GM19463 (cell line): ENCODE measurements around the gene APBA2.
"Not testable (repeated sequence)": the region's sequence is repeated elsewhere in the genome, so short reads cannot be mapped to it uniquely, and the experiment has no call there.

Experiments used
- ATAC-seq: cut with Tn5 transposase; IDR thresholded peaks from one replicate; pipeline ENCODE4 v1.9.1; 2021; ENCODE audit warnings: mild to moderate bottlenecking, moderate library complexity; ENCODE audit not compliant: unreplicated experiment

Gene APBA2

GRCh38 chr15:28876845-28877185 is 9.0 kb upstream of the APBA2 start:
- ATAC-seq: no peak

- no peak for ATAC-seq
These were observed 7.6 kb upstream of the APBA2 start for GRCh38 chr15:28878209-28878608.

DNA sequence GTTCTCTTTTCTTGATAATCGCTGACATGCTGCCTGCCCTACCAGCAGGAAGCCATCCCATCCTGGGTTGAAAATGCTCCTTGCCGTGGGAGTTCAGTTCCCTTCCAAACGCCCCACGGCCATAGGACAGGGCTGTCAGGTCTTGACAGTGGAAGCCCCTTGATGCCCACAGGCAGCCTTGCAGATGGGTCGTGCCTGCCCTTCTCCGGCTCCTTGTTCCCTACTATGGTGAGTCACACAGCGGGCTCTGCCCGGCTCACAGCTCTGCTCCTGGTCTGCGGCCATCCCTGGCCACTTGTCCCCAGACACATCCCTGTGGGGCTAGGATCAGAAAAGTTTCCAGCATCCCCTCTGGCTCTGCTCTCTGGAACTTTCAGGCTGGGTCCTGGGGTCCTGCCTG is 6.2 kb upstream of the APBA2 start:
- ATAC-seq: no peak

GRCh38 chr15:28880680-28881079 is 5.1 kb upstream of the APBA2 start:
- no peak for ATAC-seq

DNA sequence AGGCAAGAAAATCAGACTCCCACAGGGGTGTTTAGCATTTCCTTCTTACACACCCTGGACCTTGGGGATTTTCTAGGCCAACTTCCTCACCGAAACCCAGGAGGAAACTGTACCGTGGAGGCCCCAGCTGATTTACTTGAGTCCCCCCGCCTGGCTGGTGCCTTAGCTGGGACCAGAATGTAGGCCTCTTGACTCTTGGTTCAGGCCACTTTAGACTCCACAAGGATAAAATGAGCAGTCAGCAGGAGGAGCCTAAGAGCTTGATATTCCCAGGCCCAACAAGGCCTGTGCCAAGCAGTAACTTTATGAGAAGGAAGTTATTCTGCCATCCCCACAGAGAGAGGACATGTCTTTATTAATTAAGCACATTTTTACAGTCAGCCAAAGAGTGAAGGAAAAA is 4.6 kb upstream of the APBA2 start:
- no peak for ATAC-seq

- ATAC-seq: no peak
These were observed 4.2 kb upstream of the APBA2 start for GRCh38 chr15:28881600-28881999.

GRCh38 chr15:28884151-28884940 is 1.4 kb upstream of the APBA2 start:
- no peak for ATAC-seq

- no peak for ATAC-seq
These were observed 595 bp upstream of the APBA2 start for GRCh38 chr15:28885128-28885629.

DNA sequence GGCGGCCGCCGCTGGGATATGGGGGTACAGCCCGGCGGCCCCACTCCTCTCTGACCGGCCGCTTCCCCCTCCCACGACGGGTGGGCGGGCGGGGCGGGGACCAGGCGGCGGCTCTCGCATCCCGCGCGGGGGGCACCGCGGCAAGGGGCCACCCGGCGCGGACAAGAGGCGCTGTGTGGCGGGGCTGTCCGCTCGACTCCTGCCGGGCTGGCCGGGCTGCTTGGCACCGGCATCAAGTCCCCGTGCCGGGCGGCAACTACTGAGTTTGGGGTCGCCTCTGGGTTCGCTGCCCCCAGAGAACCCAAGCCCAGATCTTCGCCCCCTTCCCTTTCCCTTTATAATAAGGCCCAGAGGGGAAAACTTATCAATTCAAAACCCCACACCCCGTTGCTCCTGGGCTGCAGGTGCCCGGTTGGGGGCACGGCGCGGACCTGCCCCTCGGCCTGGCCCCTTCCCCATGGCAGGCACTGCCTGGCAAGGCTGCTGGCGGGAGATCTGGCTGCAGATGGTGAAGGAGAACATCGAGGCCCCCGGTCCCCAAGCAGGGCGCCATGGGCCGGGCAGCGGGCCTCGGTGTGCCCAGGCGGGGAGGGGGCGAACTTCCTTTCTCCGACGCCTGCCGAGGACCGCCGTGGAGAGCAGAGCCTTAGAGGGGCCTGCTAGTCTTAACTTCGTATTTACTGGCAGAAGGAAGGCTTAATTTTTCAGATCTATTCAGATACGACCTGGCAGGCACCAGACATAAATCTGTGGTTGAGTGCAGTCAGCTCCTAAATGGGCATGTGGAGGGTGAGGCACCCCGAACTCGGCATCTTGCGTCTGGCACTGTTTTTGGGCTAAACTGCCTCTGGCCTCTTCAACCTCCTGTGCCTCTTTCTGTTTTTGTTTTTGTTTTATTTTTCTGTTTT is 911 bp downstream of the APBA2 start:
- ATAC-seq: no peak

- no peak for ATAC-seq
These were observed 1.8 kb downstream of the APBA2 start for GRCh38 chr15:28887339-28888174.

- no peak for ATAC-seq
These were observed 2.6 kb downstream of the APBA2 start for GRCh38 chr15:28888302-28888894.

- no peak for ATAC-seq
These were observed 3.1 kb downstream of the APBA2 start for GRCh38 chr15:28888900-28889299.

DNA sequence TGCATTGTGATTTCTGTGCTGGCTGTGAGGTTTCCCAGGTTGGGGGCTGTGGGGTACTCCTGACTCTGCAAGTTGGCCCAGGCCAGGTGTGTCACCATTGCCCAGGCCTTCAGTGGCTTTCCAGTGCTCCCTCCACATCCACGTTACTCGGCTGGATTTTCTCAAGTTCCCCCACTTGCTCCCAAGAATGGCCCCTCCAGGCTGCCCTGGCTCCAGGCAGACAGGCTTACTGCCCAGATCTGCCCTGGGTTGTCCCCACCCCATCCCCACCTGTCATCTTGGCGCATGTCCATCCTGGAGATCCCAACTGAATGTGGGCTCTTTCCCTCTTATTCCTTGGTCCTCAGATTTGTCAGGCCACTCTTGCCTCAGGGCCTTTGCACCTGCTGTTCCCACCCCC is 3.6 kb downstream of the APBA2 start:
- no peak for ATAC-seq

DNA sequence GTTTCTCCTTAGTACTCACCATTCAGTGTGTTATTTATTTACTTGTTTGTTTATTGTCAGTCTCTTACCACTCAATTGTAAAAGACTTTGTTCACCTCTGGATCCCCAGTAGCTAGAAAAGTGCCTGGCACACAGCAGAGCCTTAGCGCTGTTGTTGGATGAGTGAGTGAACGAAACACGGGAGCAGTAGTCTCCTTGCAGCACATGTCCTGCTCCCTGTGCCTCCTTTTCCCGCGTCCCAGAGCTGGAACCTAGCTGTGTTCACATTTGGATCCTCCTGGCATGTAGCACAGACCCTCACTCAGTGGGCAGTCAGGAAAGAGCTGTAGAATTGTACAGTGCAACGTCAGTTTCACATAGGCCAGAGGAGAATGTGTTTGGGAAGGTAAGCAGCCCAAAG is 4.1 kb downstream of the APBA2 start:
- not testable (repeated sequence) for ATAC-seq

DNA sequence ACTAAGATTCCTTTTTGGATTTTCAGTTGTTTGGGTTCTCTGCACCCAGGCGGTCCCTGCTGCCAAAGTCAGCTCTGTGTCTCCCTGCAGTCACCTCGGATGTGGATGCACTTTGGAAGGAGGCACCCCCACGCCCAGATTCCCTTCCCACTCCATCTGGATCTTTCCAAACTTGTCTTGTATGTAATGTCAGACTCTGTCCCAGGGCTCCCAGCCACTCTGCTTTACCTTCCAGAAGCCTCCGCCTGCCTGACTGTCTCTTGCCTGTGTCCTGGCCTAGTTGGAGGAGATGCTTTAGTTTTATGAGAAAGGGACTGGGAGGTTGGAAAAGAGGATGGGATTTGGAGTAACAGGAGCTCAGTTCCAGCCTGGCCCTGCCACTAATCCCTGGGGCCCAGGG is 4.5 kb downstream of the APBA2 start:
- ATAC-seq: not testable (repeated sequence)

GRCh38 chr15:28890711-28891495 is 5.1 kb downstream of the APBA2 start:
- ATAC-seq: no peak

GRCh38 chr15:28891588-28891987 is 5.8 kb downstream of the APBA2 start:
- ATAC-seq: no peak

DNA sequence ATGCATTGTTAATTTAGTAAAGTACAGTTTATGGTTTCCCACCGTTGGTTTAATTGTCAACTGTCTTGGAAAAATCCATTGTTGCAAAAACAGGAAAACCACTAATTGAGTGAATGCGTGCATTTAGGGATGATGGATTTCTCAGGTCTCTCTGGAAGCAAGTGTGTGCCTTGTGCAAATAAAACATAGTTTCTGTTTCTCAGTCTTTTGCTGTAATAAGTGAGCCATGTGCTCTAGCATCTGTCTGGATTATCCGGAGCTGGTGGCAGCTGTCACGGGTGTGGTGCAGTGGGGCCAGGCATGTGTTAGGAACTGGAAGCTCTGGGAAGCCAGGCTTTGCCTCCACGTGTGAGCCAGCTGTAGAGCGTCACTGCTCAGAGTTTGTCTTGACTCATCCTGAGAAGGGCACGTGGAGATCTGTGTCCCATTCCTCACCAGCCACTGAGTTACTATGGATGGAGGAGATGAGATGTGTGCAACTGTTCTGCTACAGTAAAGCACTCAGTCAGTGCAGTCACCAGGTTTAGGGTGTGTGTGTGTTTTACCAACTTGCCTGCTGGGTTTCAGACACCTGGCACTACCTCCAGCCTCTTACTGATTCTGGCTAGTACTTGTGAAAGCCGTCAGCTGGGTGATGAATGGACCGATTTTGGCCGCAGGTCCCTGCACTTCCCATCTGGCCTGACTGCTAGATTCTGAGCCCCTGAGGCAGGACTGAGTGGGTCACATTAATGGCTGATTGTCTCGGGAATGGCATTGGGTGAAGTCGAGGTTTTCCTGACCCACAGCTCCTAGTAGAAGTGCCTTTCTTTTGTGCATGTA is 7.2 kb downstream of the APBA2 start:
- ATAC-seq: no peak

DNA sequence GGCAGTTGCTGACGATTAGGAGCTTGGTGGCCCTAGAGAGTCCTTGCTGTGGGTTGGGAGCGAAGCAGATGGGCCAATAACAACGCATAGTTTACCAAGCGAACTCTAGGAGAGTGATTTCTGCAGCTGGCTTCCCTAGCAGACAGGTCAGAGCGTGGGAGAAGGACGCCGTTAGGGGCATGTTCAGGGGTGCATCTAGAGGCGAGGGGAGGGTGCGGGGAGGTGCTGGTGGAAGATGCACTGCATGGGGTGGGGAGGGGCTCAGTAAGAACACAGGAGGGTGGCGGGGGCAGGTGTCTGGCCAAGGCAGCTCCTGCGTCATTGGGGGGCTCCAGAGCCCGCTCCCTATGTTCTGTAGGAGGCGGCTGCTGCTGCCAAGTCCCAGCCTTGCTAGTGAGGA is 8.9 kb downstream of the APBA2 start:
- no peak for ATAC-seq
